HG02763 (cell line): ENCODE results near the gene F10.
"Not testable (repeated sequence)": the region's sequence is repeated elsewhere in the genome, so short reads cannot be mapped to it uniquely, and the experiment has no call there.

ENCODE experiments used
- ATAC-seq: cut with Tn5 transposase; IDR thresholded peaks from one replicate; pipeline ENCODE4 v1.9.1; 2021; ENCODE audit warnings: mild to moderate bottlenecking, moderate library complexity; ENCODE audit not compliant: unreplicated experiment

F10 gene

GRCh38 chr13:113098162-113098732, 24.4 kb upstream of the F10 start:
- no peak for ATAC-seq

GRCh38 chr13:113099142-113099541, 23.5 kb upstream of the F10 start:
- ATAC-seq = no peak

GRCh38 chr13:113102302-113102701, 20.3 kb upstream of the F10 start:
- ATAC-seq = not testable (repeated sequence)

- ATAC-seq = no peak
These were observed 19.9 kb upstream of the F10 start for GRCh38 chr13:113102727-113103126.

- no peak for ATAC-seq
These were observed 19.0 kb upstream of the F10 start for GRCh38 chr13:113103646-113104045.

- no peak for ATAC-seq
These were observed 17.3 kb upstream of the F10 start, which contains the start of gene F7 for GRCh38 chr13:113105032-113105920. Gene F7, plus strand, starts transcription at chr13:113105791. Its CDS starts 51 bp downstream, at chr13:113105842.

GRCh38 chr13:113105921-113106452, 16.6 kb upstream of the F10 start:
- ATAC-seq = no peak

- ATAC-seq = no peak
These were observed 15.8 kb upstream of the F10 start for GRCh38 chr13:113106711-113107351.

GRCh38 chr13:113108521-113108920, 14.1 kb upstream of the F10 start:
- not testable (repeated sequence) for ATAC-seq

GRCh38 chr13:113109151-113110047, 13.2 kb upstream of the F10 start:
- no peak for ATAC-seq

- no peak for ATAC-seq
These were observed 12.3 kb upstream of the F10 start for GRCh38 chr13:113110048-113110851.

- no peak for ATAC-seq
These were observed 11.7 kb upstream of the F10 start for GRCh38 chr13:113110852-113111315.

GRCh38 chr13:113111821-113112220, 10.8 kb upstream of the F10 start:
- not testable (repeated sequence) for ATAC-seq

- ATAC-seq = not testable (repeated sequence)
These were observed 10.1 kb upstream of the F10 start for GRCh38 chr13:113112475-113112874.

GRCh38 chr13:113112893-113113845, 9.4 kb upstream of the F10 start:
- ATAC-seq = no peak

GRCh38 chr13:113113846-113114271, 8.7 kb upstream of the F10 start:
- no peak for ATAC-seq

- no peak for ATAC-seq
These were observed 7.9 kb upstream of the F10 start for GRCh38 chr13:113114511-113115362.
